OCI-LY1 (cell line): Measurements from ENCODE around the gene GIPC3.

Source experiments
- H2AFZ ChIP-seq: fragments of 200-600 bp; sonication (generic), shearing (Covaris generic); 2 replicates; pipeline ENCODE4 v1.6.0; 2014; ENCODE audit warnings: antibody characterized with exemption, mild to moderate bottlenecking, low read length
- H3F3A ChIP-seq: fragments of 200-600 bp; sonication (generic), shearing (Covaris generic); 2 replicates; pipeline ENCODE4 v1.6.0; 2014; ENCODE audit warnings: mild to moderate bottlenecking, antibody characterized with exemption, low read length, moderate library complexity; ENCODE audit not compliant: insufficient read depth
- H3K27ac ChIP-seq: fragments of 200-600 bp; sonication (generic); 2 replicates; pipeline ENCODE4 v1.5.1; 2014; ENCODE audit warnings: low read length, mixed run types, mild to moderate bottlenecking, low read depth; ENCODE audit not compliant: poor library complexity, severe bottlenecking
- H3K27me3 ChIP-seq: fragments of 200-600 bp; sonication (generic); 2 replicates; pipeline ENCODE4 v1.6.0; 2014; ENCODE audit warnings: antibody characterized with exemption, mild to moderate bottlenecking, low read length, moderate library complexity; ENCODE audit not compliant: insufficient read depth
- H3K36me3 ChIP-seq: fragments of 200-600 bp; sonication (generic); 2 replicates; pipeline ENCODE4 v1.6.1; 2014; ENCODE audit warnings: mild to moderate bottlenecking, antibody characterized with exemption, low read length, moderate library complexity, mixed read lengths; ENCODE audit not compliant: insufficient read depth
- H3K4me1 ChIP-seq: fragments of 200-600 bp; sonication (generic); 2 replicates; pipeline ENCODE4 v1.5.1; 2014; ENCODE audit warnings: mild to moderate bottlenecking, low read length, moderate library complexity; ENCODE audit not compliant: insufficient read depth, severe bottlenecking
- H3K4me2 ChIP-seq: fragments of 200-600 bp; sonication (generic), shearing (Covaris generic); 2 replicates; pipeline ENCODE4 v1.6.1; 2014; ENCODE audit warnings: low read length
- H3K4me3 ChIP-seq: fragments of 200-600 bp; sonication (generic); 2 replicates; pipeline ENCODE4 v1.5.1; 2014; ENCODE audit warnings: low read length, low read depth, mild to moderate bottlenecking, mixed read lengths; ENCODE audit not compliant: poor library complexity, severe bottlenecking
- H3K79me2 ChIP-seq: fragments of 200-600 bp; shearing (Covaris generic); 2 replicates; pipeline ENCODE4 v1.6.1; 2016; ENCODE audit warnings: mixed run types, low read length, mixed read lengths; ENCODE audit not compliant: insufficient read depth
- H3K9ac ChIP-seq: fragments of 200-600 bp; sonication (generic), shearing (Covaris generic); 2 replicates; pipeline ENCODE4 v1.6.1; 2014; ENCODE audit warnings: mild to moderate bottlenecking, low read length, mixed read lengths
- H3K9me2 ChIP-seq: fragments of 200-600 bp; sonication (generic), shearing (Covaris generic); 2 replicates; pipeline ENCODE4 v1.6.1; 2014; ENCODE audit warnings: low read depth, mild to moderate bottlenecking, low read length, mixed read lengths
- H3K9me3 ChIP-seq: fragments of 200-600 bp; shearing (Covaris generic); 2 replicates; pipeline ENCODE4 v1.6.1; 2014; ENCODE audit warnings: low read length, mixed read lengths
- H4K20me1 ChIP-seq: fragments of 200-600 bp; sonication (generic), shearing (Covaris generic); 2 replicates; pipeline ENCODE4 v1.6.0; 2016; ENCODE audit warnings: mild to moderate bottlenecking, low read length; ENCODE audit not compliant: insufficient read depth
- CTCF ChIP-seq: fragments of 200-600 bp; sonication (generic), shearing (Covaris generic); IDR thresholded peaks from 2 replicates; pipeline ENCODE4 v1.5.1; 2017; ENCODE audit warnings: mild to moderate bottlenecking, antibody characterized with exemption, low read length, moderate library complexity, mixed read lengths
- EZH2 ChIP-seq: fragments of 200-600 bp; sonication (generic), shearing (Covaris generic); IDR thresholded peaks from 2 replicates; pipeline ENCODE4 v1.8.0; 2017; ENCODE audit warnings: borderline replicate concordance, mixed run types, mild to moderate bottlenecking, antibody characterized with exemption, low read length, moderate library complexity, mixed read lengths

Gene GIPC3

GRCh38 chr19:3575949-3576673 lies 9.2 kb upstream of the GIPC3 start:
- Histone ChIP-seq H4K20me1 (no peaks in the 10 kb centered on the region), H2AFZ (no peak overlapping the region), H3K4me3 (peak overlapping the region; percentile 63), H3K27ac (peak overlapping the region; percentile 20), H3K9me3 (no peaks in the 10 kb centered on the region), H3K36me3 (peaks cover 18% of the 10 kb centered on the region), H3K4me1 (peaks cover 21% of the 10 kb centered on the region), H3K4me2 (peak overlapping the region; percentile 99), H3K79me2 (no peaks in the 10 kb centered on the region), H3K9me2 (no peaks in the 10 kb centered on the region), H3K27me3 (no peaks in the 10 kb centered on the region), H3F3A (0 out of 2 replicates have a peak, but pooled peaks cover 3% of the 10 kb centered on the region), H3K9ac (peak overlapping the region; percentile 65)
- TF ChIP-seq EZH2 (no peak), CTCF (no peak)

- Histone ChIP-seq H3F3A (0 out of 2 replicates have a peak, but pooled peaks cover 3% of the 10 kb centered on the region), H3K4me1 (peaks cover 20% of the 10 kb centered on the region), H3K9ac (peak overlapping the region; percentile 65), H3K27ac (peak overlapping the region; percentile 20), H3K4me3 (peak overlapping the region; percentile 63), H3K27me3 (no peaks in the 10 kb centered on the region), H3K36me3 (peaks cover 18% of the 10 kb centered on the region), H3K79me2 (no peaks in the 10 kb centered on the region), H2AFZ (no peak overlapping the region), H3K9me3 (no peaks in the 10 kb centered on the region), H3K4me2 (peak overlapping the region; percentile 99), H4K20me1 (no peaks in the 10 kb centered on the region), H3K9me2 (no peaks in the 10 kb centered on the region)
- no peak for TF ChIP-seq CTCF
- no peak for TF ChIP-seq EZH2
Observed at GRCh38 chr19:3576696-3577443, 8.4 kb upstream of the GIPC3 start.

DNA sequence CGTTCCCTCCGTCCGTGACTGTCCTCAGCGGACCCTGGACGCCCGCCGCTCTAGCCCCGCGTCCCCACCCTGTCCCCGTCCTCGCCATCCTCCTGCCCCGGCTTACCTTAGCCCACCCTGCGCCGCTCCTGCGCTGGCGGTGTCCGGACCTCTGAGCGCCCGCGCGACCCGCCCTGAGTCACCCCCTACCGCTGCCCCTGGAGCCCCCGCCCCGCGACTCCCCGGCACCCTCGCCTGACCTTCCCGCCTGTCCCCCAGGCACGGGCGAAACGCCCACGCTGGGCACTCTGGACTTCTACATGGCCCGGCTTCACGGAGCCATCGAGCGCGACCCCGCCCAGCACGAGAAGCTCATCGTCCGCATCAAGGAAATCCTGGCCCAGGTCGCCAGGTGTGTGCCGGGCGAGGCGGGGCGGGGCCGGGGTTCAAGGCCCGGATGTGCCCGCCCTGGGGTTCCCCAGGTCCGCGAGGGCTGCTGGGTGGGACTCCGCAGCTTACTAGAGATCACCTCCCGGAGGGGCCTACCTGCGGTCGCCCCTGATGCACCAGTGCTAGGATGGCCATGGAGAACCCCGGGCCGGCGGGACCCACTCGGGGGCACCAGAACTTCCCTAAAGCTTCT lies 7.4 kb upstream of the GIPC3 start:
- Histone ChIP-seq H4K20me1 (no peaks in the 10 kb centered on the region), H3K27me3 (no peaks in the 10 kb centered on the region), H3K27ac (no peak overlapping the region), H3K9me2 (no peaks in the 10 kb centered on the region), H3K79me2 (no peaks in the 10 kb centered on the region), H3K4me2 (no peak overlapping the region; the same call in 1 of the 2 replicates), H3F3A (0 out of 2 replicates have a peak, but pooled peaks cover 3% of the 10 kb centered on the region), H3K9me3 (no peaks in the 10 kb centered on the region), H3K4me3 (no peak overlapping the region), H3K9ac (no peak overlapping the region), H3K4me1 (peaks cover 15% of the 10 kb centered on the region), H2AFZ (no peak overlapping the region), H3K36me3 (peaks cover 18% of the 10 kb centered on the region)
- TF ChIP-seq CTCF (no peak), EZH2 (no peak)
